Thyroid gland (tissue), 4 donors: ENCODE data around the gene GAREM1. TPM values are rescaled to one million over a fixed set of nuclear protein-coding genes. Genes with fewer than 3 reads are reported as not detected.

Experiments
- DNase-seq, 2 donors: peaks; one replicate each; pipeline ENCODE4 v3.0.0-alpha.2; 2019
- H3K27ac ChIP-seq, 3 donors: fragments of 200-600 bp; sonication (generic); 1 replicate in 2 of 3; 2 replicates in 1 of 3; pipeline ENCODE4 v1.5.1; 2016 to 2019; ENCODE audit warnings: mild to moderate bottlenecking in 1 of 3, moderate library complexity in 1 of 3
- H3K27me3 ChIP-seq: fragments of 200-600 bp; sonication (generic); one replicate; pipeline ENCODE4 v1.5.1; 2019
- H3K36me3 ChIP-seq, 2 donors: fragments of 200-600 bp; sonication (generic); one replicate each; pipeline ENCODE4 v1.5.1; 2016 to 2019
- H3K4me1 ChIP-seq, 2 donors: fragments of 200-600 bp; sonication (generic); one replicate each; pipeline ENCODE4 v1.5.1; 2017 to 2019
- H3K4me3 ChIP-seq, 3 donors: fragments of 200-600 bp; sonication (generic); replicated peaks in 1 of 3; 1 replicate in 2 of 3; 2 replicates in 1 of 3; pipeline ENCODE4 v1.5.1; 2016; ENCODE audit warnings: mild to moderate bottlenecking in 1 of 3
- H3K9me3 ChIP-seq: fragments of 200-600 bp; sonication (generic); one replicate; pipeline ENCODE4 v1.5.1; 2017
- CTCF ChIP-seq, 6 experiments: fragments of 200-600 bp in 3 of 6; fragments of 450-650 bp in 3 of 6; sonication (generic) in 3 of 6; IDR thresholded peaks; one replicate each; pipeline ENCODE4 v1.5.1; 2016 to 2019; ENCODE audit warnings: antibody characterized with exemption in 6 of 6, mild to moderate bottlenecking in 2 of 6, inconsistent platforms in 1 of 6, moderate library complexity in 1 of 6
- POLR2A ChIP-seq, 2 donors: fragments of 450-650 bp; IDR thresholded peaks; one replicate each; pipeline ENCODE4 v1.6.1; 2017; ENCODE audit warnings: antibody characterized with exemption in 2 of 2, mild to moderate bottlenecking in 2 of 2, moderate library complexity in 1 of 2
- WGBS, 2 donors: methylation state at CpG; one replicate each; pipeline ENCODE4 v1.1.5; 2017; 5-methylcytosine and 5-hydroxymethylcytosine counted together
- intact Hi-C: fragments of 100-400 bp; cut with DNase I; formaldehyde crosslinking; loops from one replicate; pipeline ENCODE4 v1.15.1; 2023
- total RNA-seq, 4 donors: library from RNA; depleted of rRNA; stranded (reverse); fragments of >200 nt; gene quantifications; one replicate each; pipeline ENCODE4 v1.2.3, GENCODE V29; 2016

Gene GAREM1
- total RNA-seq, 4 donors from 2014 or later, result 4.6 to 6.8 (median 5.8) TPM

- no peaks in the 10 kb centered on the region for H3K4me1 ChIP-seq
- TF ChIP-seq CTCF (IDR thresholded peaks at IDR 0.05) (no peak), POLR2A (IDR thresholded peaks at IDR 0.05) (no peak)
Observed at GRCh38 chr18:32276256-32276655, 194.4 kb downstream of the GAREM1 start.

GRCh38 chr18:32275221-32275620, 195.5 kb downstream of the GAREM1 start:
- intact Hi-C loops, result no loop called here
- H3K27ac ChIP-seq, result no peak overlapping the region
- WGBS, 2 donors, result 97 to 99% methylated on average over 8 of the region's 8 CpGs
- H3K4me3 ChIP-seq, result no peak overlapping the region
- H3K9me3 ChIP-seq, result no peaks in the 10 kb centered on the region
- TF ChIP-seq CTCF (IDR thresholded peaks at IDR 0.05) (no peak), POLR2A (IDR thresholded peaks at IDR 0.05) (no peak)
- no peaks in the 10 kb centered on the region for H3K4me1 ChIP-seq
- H3K36me3 ChIP-seq, result no peaks in the 10 kb centered on the region
- no peaks in the 10 kb centered on the region for H3K27me3 ChIP-seq
- DNase-seq, result no peak

More at GRCh38 chr18:32276256-32276655, 194.4 kb downstream of the GAREM1 start:
- H3K36me3 ChIP-seq, result no peaks in the 10 kb centered on the region
- intact Hi-C loops, result no loop called here
- no peaks in the 10 kb centered on the region for H3K9me3 ChIP-seq
- no peak for DNase-seq
- H3K27ac ChIP-seq, result no peak overlapping the region
- WGBS, 2 donors, result 97% methylated on average over 2 of the region's 2 CpGs
- H3K4me3 ChIP-seq, result no peak overlapping the region
- no peaks in the 10 kb centered on the region for H3K27me3 ChIP-seq

- WGBS, 2 donors, result 90 to 95% methylated on average over 7 of the region's 7 CpGs
- intact Hi-C loops, result loop anchor here (5.0 kb wide), 2 partner anchors 198 to 278 kb away; partner anchors contain the start of gene GAREM1
Observed at GRCh38 chr18:32274307-32274706, 196.4 kb downstream of the GAREM1 start.

GRCh38 chr18:32271672-32272208, 198.9 kb downstream of the GAREM1 start:
- TF ChIP-seq CTCF (IDR thresholded peaks at IDR 0.05), result peak; percentile 53 to 88 (median 74)
- TF ChIP-seq POLR2A (IDR thresholded peaks at IDR 0.05), result no peak
- no peak overlapping the region for H3K4me3 ChIP-seq
- H3K4me1 ChIP-seq, result no peaks in the 10 kb centered on the region
- peak; percentile 8 to 34 for DNase-seq
- H3K36me3 ChIP-seq, result peaks cover 6 to 10% of the 10 kb centered on the region in 2 donors
- WGBS, 2 donors, result 55 to 58% methylated on average over 5 of the region's 5 CpGs
- no peaks in the 10 kb centered on the region for H3K9me3 ChIP-seq
- H3K27me3 ChIP-seq, result no peaks in the 10 kb centered on the region
- H3K27ac ChIP-seq, result no peak overlapping the region
- intact Hi-C loops, result loop anchor here (5.0 kb wide), 2 partner anchors 201 to 281 kb away; partner anchors contain the start of gene GAREM1

More at GRCh38 chr18:32274307-32274706, 196.4 kb downstream of the GAREM1 start:
- DNase-seq, result no peak
- no peaks in the 10 kb centered on the region for H3K9me3 ChIP-seq
- H3K27ac ChIP-seq, result no peak overlapping the region
- H3K4me1 ChIP-seq, result no peaks in the 10 kb centered on the region
- H3K36me3 ChIP-seq, result no peaks in the 10 kb centered on the region
- no peaks in the 10 kb centered on the region for H3K27me3 ChIP-seq
- H3K4me3 ChIP-seq, result no peak overlapping the region
- TF ChIP-seq CTCF (IDR thresholded peaks at IDR 0.05), result no peak
- TF ChIP-seq POLR2A (IDR thresholded peaks at IDR 0.05), result no peak

- H3K4me3 ChIP-seq, result no peak overlapping the region
- H3K27ac ChIP-seq, result no peak overlapping the region
- no peaks in the 10 kb centered on the region for H3K4me1 ChIP-seq
- WGBS, 2 donors, result 94 to 96% methylated on average over 8 of the region's 8 CpGs
- intact Hi-C loops, result loop anchor here (5.0 kb wide), 2 partner anchors 202 to 282 kb away; partner anchors contain the start of gene GAREM1
- H3K27me3 ChIP-seq, result no peaks in the 10 kb centered on the region
- peaks cover 6 to 10% of the 10 kb centered on the region in 2 donors for H3K36me3 ChIP-seq
- DNase-seq, result no peak
- TF ChIP-seq POLR2A (IDR thresholded peaks at IDR 0.05) (no peak), CTCF (IDR thresholded peaks at IDR 0.05) (no peak)
- H3K9me3 ChIP-seq, result no peaks in the 10 kb centered on the region
Observed at GRCh38 chr18:32270341-32270740, 200.3 kb downstream of the GAREM1 start.
